HCT116 (cell line): ENCODE measurements around the gene SLIT1.

Source experiments
- CEBPB ChIP-seq: IDR thresholded peaks from 2 replicates; pipeline ENCODE4 v1.6.1; 2012; ENCODE audit warnings: low read depth
- POLR2A ChIP-seq: IDR thresholded peaks from 2 replicates; pipeline ENCODE4 v1.7.0; 2011; ENCODE audit warnings: borderline replicate concordance; ENCODE audit not compliant: insufficient read depth, insufficient read length; ENCODE audit errors: extremely low read depth
- TF ChIP-seq, protein P1 (sequence below), 3 experiments: fragments of 200-600 bp in 1 of 3; sonication (generic) in 1 of 3; IDR thresholded peaks in 2 of 3; conservative IDR thresholded peaks in 1 of 3; 2 replicates each; pipeline ENCODE4 v1.5.1; 2012 to 2017; ENCODE audit warnings: low read depth in 2 of 3, low read length in 2 of 3, antibody characterized with exemption in 1 of 3, borderline replicate concordance in 1 of 3, control low read depth in 1 of 3, mild to moderate bottlenecking in 1 of 3, mixed read lengths in 1 of 3, mixed run types in 1 of 3, moderate library complexity in 1 of 3; ENCODE audit not compliant: insufficient read depth in 1 of 3
- TF ChIP-seq, protein P2 (sequence below): IDR thresholded peaks from 2 replicates; pipeline ENCODE4 v1.6.1; 2012
- TF ChIP-seq, protein P3 (sequence below): IDR thresholded peaks from 2 replicates; pipeline ENCODE4 v1.6.1; 2012; ENCODE audit warnings: low read depth

DNA sequence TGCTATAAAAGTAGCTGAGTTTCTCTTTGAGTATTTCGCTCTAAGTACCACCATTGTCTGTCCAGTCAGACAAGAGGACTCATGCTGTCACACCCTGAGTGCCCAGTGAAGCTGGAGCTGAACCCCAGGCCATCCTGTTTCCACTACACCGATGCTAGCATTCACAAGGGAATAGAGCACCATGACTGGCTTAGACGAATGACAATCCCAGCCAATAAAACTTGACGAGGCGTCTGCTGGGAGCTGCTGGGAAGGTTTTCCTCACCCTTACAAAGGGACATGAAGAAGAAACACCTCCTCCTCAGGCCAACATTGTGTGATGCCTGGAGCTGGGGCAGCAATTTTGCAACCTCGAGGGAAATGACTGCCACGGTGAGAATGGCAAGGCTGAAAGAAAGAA, 17.5 kb upstream of the SLIT1 start:
- TF ChIP-seq, protein P1, sequence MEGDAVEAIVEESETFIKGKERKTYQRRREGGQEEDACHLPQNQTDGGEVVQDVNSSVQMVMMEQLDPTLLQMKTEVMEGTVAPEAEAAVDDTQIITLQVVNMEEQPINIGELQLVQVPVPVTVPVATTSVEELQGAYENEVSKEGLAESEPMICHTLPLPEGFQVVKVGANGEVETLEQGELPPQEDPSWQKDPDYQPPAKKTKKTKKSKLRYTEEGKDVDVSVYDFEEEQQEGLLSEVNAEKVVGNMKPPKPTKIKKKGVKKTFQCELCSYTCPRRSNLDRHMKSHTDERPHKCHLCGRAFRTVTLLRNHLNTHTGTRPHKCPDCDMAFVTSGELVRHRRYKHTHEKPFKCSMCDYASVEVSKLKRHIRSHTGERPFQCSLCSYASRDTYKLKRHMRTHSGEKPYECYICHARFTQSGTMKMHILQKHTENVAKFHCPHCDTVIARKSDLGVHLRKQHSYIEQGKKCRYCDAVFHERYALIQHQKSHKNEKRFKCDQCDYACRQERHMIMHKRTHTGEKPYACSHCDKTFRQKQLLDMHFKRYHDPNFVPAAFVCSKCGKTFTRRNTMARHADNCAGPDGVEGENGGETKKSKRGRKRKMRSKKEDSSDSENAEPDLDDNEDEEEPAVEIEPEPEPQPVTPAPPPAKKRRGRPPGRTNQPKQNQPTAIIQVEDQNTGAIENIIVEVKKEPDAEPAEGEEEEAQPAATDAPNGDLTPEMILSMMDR (IDR thresholded peaks at IDR 0.05 in 2 of 3, conservative IDR thresholded peaks at IDR 0.05 in 1 of 3; ENCODE audit: borderline replicate concordance in 1 of 3, insufficient read depth in 1 of 3, low read depth in 2 of 3, low read length in 2 of 3), result no peak
- TF ChIP-seq CEBPB (no peak), POLR2A (no peak)
- TF ChIP-seq, protein P2, sequence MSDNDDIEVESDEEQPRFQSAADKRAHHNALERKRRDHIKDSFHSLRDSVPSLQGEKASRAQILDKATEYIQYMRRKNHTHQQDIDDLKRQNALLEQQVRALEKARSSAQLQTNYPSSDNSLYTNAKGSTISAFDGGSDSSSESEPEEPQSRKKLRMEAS, result no peak
- TF ChIP-seq, protein P3, sequence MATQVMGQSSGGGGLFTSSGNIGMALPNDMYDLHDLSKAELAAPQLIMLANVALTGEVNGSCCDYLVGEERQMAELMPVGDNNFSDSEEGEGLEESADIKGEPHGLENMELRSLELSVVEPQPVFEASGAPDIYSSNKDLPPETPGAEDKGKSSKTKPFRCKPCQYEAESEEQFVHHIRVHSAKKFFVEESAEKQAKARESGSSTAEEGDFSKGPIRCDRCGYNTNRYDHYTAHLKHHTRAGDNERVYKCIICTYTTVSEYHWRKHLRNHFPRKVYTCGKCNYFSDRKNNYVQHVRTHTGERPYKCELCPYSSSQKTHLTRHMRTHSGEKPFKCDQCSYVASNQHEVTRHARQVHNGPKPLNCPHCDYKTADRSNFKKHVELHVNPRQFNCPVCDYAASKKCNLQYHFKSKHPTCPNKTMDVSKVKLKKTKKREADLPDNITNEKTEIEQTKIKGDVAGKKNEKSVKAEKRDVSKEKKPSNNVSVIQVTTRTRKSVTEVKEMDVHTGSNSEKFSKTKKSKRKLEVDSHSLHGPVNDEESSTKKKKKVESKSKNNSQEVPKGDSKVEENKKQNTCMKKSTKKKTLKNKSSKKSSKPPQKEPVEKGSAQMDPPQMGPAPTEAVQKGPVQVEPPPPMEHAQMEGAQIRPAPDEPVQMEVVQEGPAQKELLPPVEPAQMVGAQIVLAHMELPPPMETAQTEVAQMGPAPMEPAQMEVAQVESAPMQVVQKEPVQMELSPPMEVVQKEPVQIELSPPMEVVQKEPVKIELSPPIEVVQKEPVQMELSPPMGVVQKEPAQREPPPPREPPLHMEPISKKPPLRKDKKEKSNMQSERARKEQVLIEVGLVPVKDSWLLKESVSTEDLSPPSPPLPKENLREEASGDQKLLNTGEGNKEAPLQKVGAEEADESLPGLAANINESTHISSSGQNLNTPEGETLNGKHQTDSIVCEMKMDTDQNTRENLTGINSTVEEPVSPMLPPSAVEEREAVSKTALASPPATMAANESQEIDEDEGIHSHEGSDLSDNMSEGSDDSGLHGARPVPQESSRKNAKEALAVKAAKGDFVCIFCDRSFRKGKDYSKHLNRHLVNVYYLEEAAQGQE, result no peak
